ENCODE data around the gene SLC25A36.
"Not testable (repeated sequence)": the region's sequence is repeated elsewhere in the genome, so short reads cannot be mapped to it uniquely, and the experiment has no call there.

SLC25A36 gene

GRCh38 chr3:140995881-140996280 is 54.2 kb downstream of the SLC25A36 start:
- no peak for DNase-seq (ENCODE audit: low spot score)

- DNase-seq (ENCODE audit: low spot score): peak; percentile 31
Observed at GRCh38 chr3:141000027-141000663, 58.5 kb downstream of the SLC25A36 start.

GRCh38 chr3:141000686-141001085 is 59.0 kb downstream of the SLC25A36 start:
- no peak for DNase-seq (ENCODE audit: low spot score)

- DNase-seq (ENCODE audit: low spot score): no peak
Observed at GRCh38 chr3:141006344-141006743, 64.7 kb downstream of the SLC25A36 start.

GRCh38 chr3:141009496-141009895 is 67.9 kb downstream of the SLC25A36 start:
- DNase-seq (ENCODE audit: low spot score): no peak

GRCh38 chr3:141011232-141011996 is 69.8 kb downstream of the SLC25A36 start:
- DNase-seq (ENCODE audit: low spot score): peak; percentile 39

GRCh38 chr3:141011997-141012262 is 70.3 kb downstream of the SLC25A36 start:
- DNase-seq (ENCODE audit: low spot score): no peak

- DNase-seq (ENCODE audit: low spot score): no peak
Observed at GRCh38 chr3:141012571-141012970, 70.9 kb downstream of the SLC25A36 start.

- DNase-seq (ENCODE audit: low spot score): no peak
Observed at GRCh38 chr3:141015481-141015880, 73.8 kb downstream of the SLC25A36 start.

- not testable (repeated sequence) for DNase-seq (ENCODE audit: low spot score)
Observed at GRCh38 chr3:141017366-141018322, 76.0 kb downstream of the SLC25A36 start.

GRCh38 chr3:141019244-141019643 is 77.6 kb downstream of the SLC25A36 start:
- no peak for DNase-seq (ENCODE audit: low spot score)

GRCh38 chr3:141020143-141020830 is 78.7 kb downstream of the SLC25A36 start:
- no peak for DNase-seq (ENCODE audit: low spot score)

GRCh38 chr3:141021261-141021660 is 79.6 kb downstream of the SLC25A36 start:
- no peak for DNase-seq (ENCODE audit: low spot score)

Data from LoVo (cell line).